ENCODE data around the gene TXNRD1.

TXNRD1 gene

DNA sequence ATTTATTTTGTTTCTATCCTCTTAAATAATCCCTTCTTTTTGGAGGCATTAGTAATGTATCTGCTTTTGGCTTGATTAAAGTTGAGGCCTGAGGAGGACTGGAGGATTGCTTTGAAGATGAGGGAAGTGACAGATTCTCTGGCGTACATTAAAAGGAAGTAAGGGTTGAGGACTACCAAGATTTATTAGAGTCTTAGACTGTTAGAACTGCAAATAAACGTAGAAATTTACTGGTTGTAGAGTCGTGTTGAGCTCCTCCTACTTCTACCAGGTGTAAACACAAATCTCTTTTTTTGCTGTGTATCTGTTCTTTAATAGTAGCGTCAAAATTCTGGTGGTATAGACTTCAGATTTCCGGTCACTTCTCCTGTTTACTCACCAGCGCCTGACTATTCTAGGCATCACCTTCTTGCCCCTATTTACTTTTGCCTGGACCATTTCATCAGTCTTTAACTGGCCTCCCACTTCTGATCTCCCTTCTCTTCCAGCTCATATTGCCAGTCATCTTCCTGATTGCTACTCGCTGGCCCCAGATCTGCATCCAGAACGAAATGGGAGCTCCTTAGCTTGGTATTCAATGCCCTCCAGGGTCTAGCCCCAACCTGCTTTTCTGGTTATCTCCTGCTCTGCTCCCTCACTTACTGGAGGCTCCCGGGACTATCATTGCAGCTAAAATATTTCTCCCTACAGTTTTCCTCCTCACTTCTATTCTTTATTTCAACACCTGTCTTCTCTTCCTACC, 79.5 kb downstream of the TXNRD1 start:
- no peak overlapping the region for H3K4ac ChIP-seq (ENCODE audit: low read length)
- no peak overlapping the region for H2AK5ac ChIP-seq (ENCODE audit: low read depth, low read length)
- H3K27me3 ChIP-seq (ENCODE audit: control insufficient read depth in 3 of 3, insufficient read depth in 3 of 3, low read depth in 1 of 3, low read length in 3 of 3) = no peaks in the 10 kb centered on the region
- no peak overlapping the region for H2AFZ ChIP-seq (ENCODE audit: low read length)
- DNase-seq (ENCODE audit: low spot score) = no peak
- no peak overlapping the region for H2BK120ac ChIP-seq (ENCODE audit: low read depth, low read length)
- H3K18ac ChIP-seq (ENCODE audit: low read length) = no peak overlapping the region
- H4K8ac ChIP-seq (ENCODE audit: low read depth, low read length) = no peak overlapping the region
- H2BK5ac ChIP-seq (ENCODE audit: low read length) = no peak overlapping the region
- H3K4me1 ChIP-seq (ENCODE audit: control insufficient read depth in 2 of 2, insufficient read depth in 1 of 2, low read depth in 1 of 2, low read length in 2 of 2) = peaks cover 2% of the 10 kb centered on the region in 2 donors
- H3K4me3 ChIP-seq (ENCODE audit: low read length in 2 of 2) = no peak overlapping the region
- peaks cover 4% of the 10 kb centered on the region for H3K79me1 ChIP-seq (ENCODE audit: low read depth, low read length)
- no peak overlapping the region for H3K4me2 ChIP-seq (ENCODE audit: insufficient read depth, low read length, poor library complexity, severe bottlenecking)
- peaks cover 0 to 2% of the 10 kb centered on the region in 2 donors for H3K9me3 ChIP-seq (replicated peaks in 1 of 2; ENCODE audit: control insufficient read depth in 2 of 2, insufficient read depth in 1 of 2, low read depth in 1 of 2, low read length in 2 of 2)
- no CpG with 5 or more reads among the region's 9 CpGs for WGBS, 2 donors (ENCODE audit: extremely low coverage in 2 of 2, insufficient read length in 2 of 2, insufficient replicate concordance in 1 of 2)
- no peak overlapping the region for H2BK15ac ChIP-seq (ENCODE audit: low read length)
- no peak overlapping the region for H3K9ac ChIP-seq (ENCODE audit: low read depth, low read length, poor library complexity)
- no peak overlapping the region for H2BK12ac ChIP-seq (ENCODE audit: low read length)
- no peak overlapping the region for H4K91ac ChIP-seq (ENCODE audit: low read depth, low read length, poor library complexity)
- H3K23ac ChIP-seq (ENCODE audit: low read depth, low read length, poor library complexity) = no peak overlapping the region
- no peak overlapping the region for H3K14ac ChIP-seq (ENCODE audit: low read length)
- no peak overlapping the region for H3K27ac ChIP-seq (replicated peaks; ENCODE audit: low read length)
- H3K36me3 ChIP-seq (replicated peaks in 1 of 2; ENCODE audit: control insufficient read depth in 2 of 2, insufficient read depth in 2 of 2, low read length in 2 of 2) = peaks cover 9 to 89% of the 10 kb centered on the region in 2 donors

GRCh38 chr12:104295954-104296353, 80.4 kb downstream of the TXNRD1 start:
- Histone ChIP-seq H3K4me2 (ENCODE audit: insufficient read depth, low read length, poor library complexity, severe bottlenecking) (no peak overlapping the region), H3K23ac (ENCODE audit: low read depth, low read length, poor library complexity) (no peak overlapping the region), H3K4me3 (ENCODE audit: low read length in 2 of 2) (peak overlapping the region in 1 of 2 donors; percentile 61), H3K4ac (ENCODE audit: low read length) (no peak overlapping the region), H2BK12ac (ENCODE audit: low read length) (no peak overlapping the region), H3K36me3 (replicated peaks in 1 of 2; ENCODE audit: control insufficient read depth in 2 of 2, insufficient read depth in 2 of 2, low read length in 2 of 2) (peaks cover 9 to 91% of the 10 kb centered on the region in 2 donors), H3K9me3 (replicated peaks in 1 of 2; ENCODE audit: control insufficient read depth in 2 of 2, insufficient read depth in 1 of 2, low read depth in 1 of 2, low read length in 2 of 2) (peaks cover 0 to 2% of the 10 kb centered on the region in 2 donors), H3K27me3 (ENCODE audit: control insufficient read depth in 3 of 3, insufficient read depth in 3 of 3, low read depth in 1 of 3, low read length in 3 of 3) (no peaks in the 10 kb centered on the region), H2AFZ (ENCODE audit: low read length) (no peak overlapping the region), H3K4me1 (ENCODE audit: control insufficient read depth in 2 of 2, insufficient read depth in 1 of 2, low read depth in 1 of 2, low read length in 2 of 2) (peaks cover 2% of the 10 kb centered on the region in 2 donors), H3K18ac (ENCODE audit: low read length) (no peak overlapping the region), H4K8ac (ENCODE audit: low read depth, low read length) (no peak overlapping the region), H3K9ac (ENCODE audit: low read depth, low read length, poor library complexity) (no peak overlapping the region), H4K91ac (ENCODE audit: low read depth, low read length, poor library complexity) (no peak overlapping the region), H3K79me1 (ENCODE audit: low read depth, low read length) (peaks cover 4% of the 10 kb centered on the region), H3K27ac (replicated peaks; ENCODE audit: low read length) (no peak overlapping the region), H3K14ac (ENCODE audit: low read length) (no peak overlapping the region), H2BK15ac (ENCODE audit: low read length) (no peak overlapping the region), H2BK5ac (ENCODE audit: low read length) (no peak overlapping the region), H2AK5ac (ENCODE audit: low read depth, low read length) (no peak overlapping the region), H2BK120ac (ENCODE audit: low read depth, low read length) (no peak overlapping the region)
- WGBS, 2 donors (ENCODE audit: extremely low coverage in 2 of 2, insufficient read length in 2 of 2, insufficient replicate concordance in 1 of 2) = no CpG with 5 or more reads among the region's 1 CpG
- DNase-seq (ENCODE audit: low spot score) = no peak

DNA sequence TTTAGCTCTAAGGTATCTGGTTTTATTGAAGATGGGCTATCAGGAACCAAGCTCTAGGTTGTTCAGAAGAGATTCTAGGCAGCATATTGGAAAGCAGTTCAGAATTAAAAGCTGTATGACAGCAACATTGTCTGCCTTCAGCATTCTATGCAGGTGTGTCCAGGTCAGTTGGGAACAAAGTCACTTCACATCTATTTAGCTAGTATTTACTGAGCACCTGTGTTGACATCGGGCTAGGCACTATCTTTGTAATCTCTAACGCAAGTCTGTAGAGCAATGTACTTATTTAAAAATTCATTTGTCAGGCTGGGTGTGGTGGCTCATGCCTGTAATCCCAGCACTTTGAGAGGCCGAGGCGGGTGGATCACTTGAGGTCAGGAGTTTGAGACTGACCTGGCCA, 81.1 kb downstream of the TXNRD1 start:
- no peak overlapping the region for H3K4me3 ChIP-seq (ENCODE audit: low read length in 2 of 2)
- H3K9me3 ChIP-seq (replicated peaks in 1 of 2; ENCODE audit: control insufficient read depth in 2 of 2, insufficient read depth in 1 of 2, low read depth in 1 of 2, low read length in 2 of 2) = peaks cover 0 to 2% of the 10 kb centered on the region in 2 donors
- H4K91ac ChIP-seq (ENCODE audit: low read depth, low read length, poor library complexity) = no peak overlapping the region
- no peak overlapping the region for H2BK5ac ChIP-seq (ENCODE audit: low read length)
- H3K23ac ChIP-seq (ENCODE audit: low read depth, low read length, poor library complexity) = no peak overlapping the region
- H3K36me3 ChIP-seq (replicated peaks in 1 of 2; ENCODE audit: control insufficient read depth in 2 of 2, insufficient read depth in 2 of 2, low read length in 2 of 2) = peaks cover 9 to 93% of the 10 kb centered on the region in 2 donors
- no peak for DNase-seq (ENCODE audit: low spot score)
- no peak overlapping the region for H3K4ac ChIP-seq (ENCODE audit: low read length)
- no peak overlapping the region for H3K27ac ChIP-seq (replicated peaks; ENCODE audit: low read length)
- H2AFZ ChIP-seq (ENCODE audit: low read length) = no peak overlapping the region
- H2BK15ac ChIP-seq (ENCODE audit: low read length) = no peak overlapping the region
- H3K18ac ChIP-seq (ENCODE audit: low read length) = no peak overlapping the region
- H2AK5ac ChIP-seq (ENCODE audit: low read depth, low read length) = no peak overlapping the region
- H3K9ac ChIP-seq (ENCODE audit: low read depth, low read length, poor library complexity) = no peak overlapping the region
- no peak overlapping the region for H3K14ac ChIP-seq (ENCODE audit: low read length)
- H3K27me3 ChIP-seq (ENCODE audit: control insufficient read depth in 3 of 3, insufficient read depth in 3 of 3, low read depth in 1 of 3, low read length in 3 of 3) = no peaks in the 10 kb centered on the region
- peaks cover 4% of the 10 kb centered on the region for H3K79me1 ChIP-seq (ENCODE audit: low read depth, low read length)
- peaks cover 2% of the 10 kb centered on the region in 2 donors for H3K4me1 ChIP-seq (ENCODE audit: control insufficient read depth in 2 of 2, insufficient read depth in 1 of 2, low read depth in 1 of 2, low read length in 2 of 2)
- WGBS, 2 donors (ENCODE audit: extremely low coverage in 2 of 2, insufficient read length in 2 of 2, insufficient replicate concordance in 1 of 2) = no CpG with 5 or more reads among the region's 4 CpGs
- H4K8ac ChIP-seq (ENCODE audit: low read depth, low read length) = no peak overlapping the region
- H2BK120ac ChIP-seq (ENCODE audit: low read depth, low read length) = no peak overlapping the region
- H2BK12ac ChIP-seq (ENCODE audit: low read length) = no peak overlapping the region
- no peak overlapping the region for H3K4me2 ChIP-seq (ENCODE audit: insufficient read depth, low read length, poor library complexity, severe bottlenecking)

DNA sequence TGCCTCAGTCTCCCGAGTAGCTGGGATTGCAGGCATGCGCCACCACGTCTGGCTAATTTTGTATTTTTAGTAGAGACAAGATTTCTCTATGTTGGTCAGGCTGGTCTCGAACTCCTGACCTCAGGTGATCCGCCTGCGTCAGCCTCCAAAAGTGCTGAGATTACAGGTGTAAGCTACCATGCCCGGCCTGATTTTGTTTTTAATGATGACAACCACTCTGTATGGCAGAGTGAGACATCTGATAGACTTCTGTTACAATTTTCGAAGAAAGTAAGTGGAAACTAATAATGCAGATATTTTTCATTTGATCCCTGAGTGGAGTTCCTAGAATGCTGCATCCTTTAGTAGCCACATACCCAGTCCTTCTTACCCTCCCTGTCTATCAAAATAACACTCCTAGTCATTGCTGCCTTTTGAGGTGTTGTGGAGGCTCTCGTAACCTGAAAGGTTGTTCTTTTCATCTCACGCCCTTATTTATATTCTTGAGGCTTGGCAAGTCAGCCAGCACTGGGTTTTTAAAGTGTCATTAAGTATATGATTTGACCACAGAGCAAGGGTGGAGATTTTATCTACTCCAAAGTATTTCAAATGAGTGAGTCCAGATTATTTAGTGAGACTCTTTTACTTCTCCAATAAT, 82.0 kb downstream of the TXNRD1 start:
- H3K27ac ChIP-seq (replicated peaks; ENCODE audit: low read length) = no peak overlapping the region
- DNase-seq (ENCODE audit: low spot score) = no peak
- H3K9me3 ChIP-seq (replicated peaks in 1 of 2; ENCODE audit: control insufficient read depth in 2 of 2, insufficient read depth in 1 of 2, low read depth in 1 of 2, low read length in 2 of 2) = peaks cover 0 to 2% of the 10 kb centered on the region in 2 donors
- no peak overlapping the region for H3K9ac ChIP-seq (ENCODE audit: low read depth, low read length, poor library complexity)
- no peak overlapping the region for H4K91ac ChIP-seq (ENCODE audit: low read depth, low read length, poor library complexity)
- H2BK12ac ChIP-seq (ENCODE audit: low read length) = no peak overlapping the region
- H3K4ac ChIP-seq (ENCODE audit: low read length) = no peak overlapping the region
- no peak overlapping the region for H3K18ac ChIP-seq (ENCODE audit: low read length)
- no peak overlapping the region for H3K14ac ChIP-seq (ENCODE audit: low read length)
- no peak overlapping the region for H2BK120ac ChIP-seq (ENCODE audit: low read depth, low read length)
- H3K4me3 ChIP-seq (ENCODE audit: low read length in 2 of 2) = no peak overlapping the region
- H2BK15ac ChIP-seq (ENCODE audit: low read length) = no peak overlapping the region
- no peak overlapping the region for H2AFZ ChIP-seq (ENCODE audit: low read length)
- H2BK5ac ChIP-seq (ENCODE audit: low read length) = no peak overlapping the region
- no peak overlapping the region for H4K8ac ChIP-seq (ENCODE audit: low read depth, low read length)
- no peaks in the 10 kb centered on the region for H3K27me3 ChIP-seq (ENCODE audit: control insufficient read depth in 3 of 3, insufficient read depth in 3 of 3, low read depth in 1 of 3, low read length in 3 of 3)
- H2AK5ac ChIP-seq (ENCODE audit: low read depth, low read length) = no peak overlapping the region
- no peaks in the 10 kb centered on the region for H3K4me1 ChIP-seq (ENCODE audit: control insufficient read depth in 2 of 2, insufficient read depth in 1 of 2, low read depth in 1 of 2, low read length in 2 of 2)
- no peak overlapping the region for H3K23ac ChIP-seq (ENCODE audit: low read depth, low read length, poor library complexity)
- H3K4me2 ChIP-seq (ENCODE audit: insufficient read depth, low read length, poor library complexity, severe bottlenecking) = no peak overlapping the region
- peaks cover 9 to 90% of the 10 kb centered on the region in 2 donors for H3K36me3 ChIP-seq (replicated peaks in 1 of 2; ENCODE audit: control insufficient read depth in 2 of 2, insufficient read depth in 2 of 2, low read length in 2 of 2)
- WGBS, 2 donors (ENCODE audit: extremely low coverage in 2 of 2, insufficient read length in 2 of 2, insufficient replicate concordance in 1 of 2) = no CpG with 5 or more reads among the region's 10 CpGs
- H3K79me1 ChIP-seq (ENCODE audit: low read depth, low read length) = peaks cover 4% of the 10 kb centered on the region

All from neuronal stem cell (in vitro differentiated cells).